ENCODE measurements around the gene SUGCT.
"Not testable (repeated sequence)": the region's sequence is repeated elsewhere in the genome, so short reads cannot be mapped to it uniquely, and the experiment has no call there.

SUGCT gene

DNA sequence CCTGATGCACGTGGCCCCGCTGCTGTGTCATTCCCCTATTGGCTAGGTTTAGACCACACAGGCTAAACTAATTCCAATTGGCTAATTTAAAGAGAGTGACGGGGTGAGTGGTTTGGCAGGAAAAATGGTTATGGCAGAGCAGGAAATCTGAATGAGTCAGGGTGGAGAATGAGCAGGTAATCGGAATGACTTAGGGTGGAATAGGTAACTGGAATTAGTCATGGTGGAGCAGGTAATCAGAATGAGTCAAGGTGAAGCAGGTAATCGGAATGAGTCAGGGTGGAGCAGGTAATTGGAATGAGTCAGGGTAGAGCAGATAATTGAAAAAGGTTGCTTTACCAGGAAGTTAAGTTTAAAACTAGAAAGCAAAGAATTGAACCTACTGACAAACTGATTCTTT is 7.1 kb downstream of the SUGCT start:
- not testable (repeated sequence) for DNase-seq

DNA sequence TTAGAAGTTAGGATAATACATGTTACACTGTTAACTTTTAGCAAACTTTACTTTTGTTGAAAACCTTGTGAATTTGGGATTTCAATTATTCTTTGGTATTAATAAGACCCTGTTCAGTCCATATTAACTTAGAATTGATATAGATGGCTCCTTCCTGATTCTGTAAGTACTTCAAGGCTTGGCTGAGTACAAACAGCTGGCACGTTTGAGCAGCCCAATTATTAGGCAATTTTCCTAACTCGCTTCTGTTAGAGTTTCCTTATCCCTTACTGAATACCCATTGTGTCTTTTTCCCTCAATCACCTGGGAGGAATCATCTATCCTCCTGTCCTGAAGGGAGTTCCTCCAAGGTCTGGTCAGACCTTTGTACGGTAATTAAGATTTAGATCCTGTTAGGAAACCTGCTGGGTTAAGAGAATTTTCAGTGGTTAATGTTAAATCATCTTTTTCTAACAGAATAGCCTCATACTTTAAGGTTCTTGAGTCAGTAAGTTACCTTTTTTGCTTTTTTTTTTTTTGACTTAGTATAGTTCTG is 10.9 kb downstream of the SUGCT start:
- not testable (repeated sequence) for DNase-seq

DNA sequence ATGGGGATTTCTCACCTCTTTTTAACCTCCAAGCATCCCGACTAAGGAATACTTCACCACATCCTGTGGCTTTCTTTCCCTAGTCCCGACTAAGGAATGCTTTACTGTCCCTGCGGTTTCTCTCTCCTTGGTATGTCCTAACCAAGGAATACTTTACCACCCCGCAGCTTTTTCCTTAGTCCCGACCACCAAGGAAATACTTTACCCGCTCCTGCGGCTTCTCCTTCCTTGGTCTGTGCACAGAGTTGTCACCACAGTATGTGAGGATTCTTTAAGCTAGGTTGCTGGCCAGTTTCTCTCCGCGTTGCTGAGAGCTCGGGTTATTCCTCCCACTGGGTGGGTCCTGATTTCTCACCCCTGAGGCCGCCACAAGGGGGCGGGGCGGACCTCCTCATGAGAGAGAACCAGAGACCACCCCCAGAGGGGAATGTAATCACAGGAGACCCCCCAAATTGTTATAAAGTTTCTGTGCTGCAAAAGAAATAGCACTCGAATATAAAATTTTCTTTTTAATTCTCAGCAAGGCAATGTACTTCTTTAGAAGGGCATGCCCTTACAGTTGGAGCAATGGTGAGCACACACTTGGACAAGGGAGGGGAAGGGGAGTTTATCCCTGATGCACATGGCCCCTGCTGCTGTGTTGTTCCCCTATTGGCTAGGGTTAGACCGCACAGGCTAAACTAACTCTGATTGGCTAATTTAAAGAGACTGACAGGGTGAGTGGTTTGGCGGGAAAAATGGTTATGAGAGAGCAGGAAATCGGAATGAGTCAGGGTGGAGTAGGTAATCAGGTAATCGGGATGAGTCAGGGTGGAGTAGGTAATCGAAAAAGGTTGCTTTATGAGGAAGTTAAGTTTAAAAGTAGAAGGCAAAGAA is 12.8 kb downstream of the SUGCT start:
- DNase-seq = no peak

DNA sequence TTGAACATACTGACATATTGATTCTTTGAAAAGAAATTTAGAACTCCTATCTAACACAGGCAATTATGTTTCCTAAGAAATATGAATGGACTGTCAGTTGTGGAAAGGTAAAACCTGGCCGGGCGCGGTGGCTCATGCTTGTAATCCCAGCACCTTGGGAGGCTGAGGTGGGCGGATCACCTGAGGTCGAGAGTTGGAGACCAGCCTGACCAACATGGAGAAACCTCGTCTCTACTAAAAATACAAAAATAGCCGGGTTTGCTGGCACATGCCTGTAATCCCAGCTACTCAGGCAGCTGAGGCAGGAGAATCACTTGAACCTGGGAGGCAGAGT is 13.4 kb downstream of the SUGCT start:
- not testable (repeated sequence) for DNase-seq

DNA sequence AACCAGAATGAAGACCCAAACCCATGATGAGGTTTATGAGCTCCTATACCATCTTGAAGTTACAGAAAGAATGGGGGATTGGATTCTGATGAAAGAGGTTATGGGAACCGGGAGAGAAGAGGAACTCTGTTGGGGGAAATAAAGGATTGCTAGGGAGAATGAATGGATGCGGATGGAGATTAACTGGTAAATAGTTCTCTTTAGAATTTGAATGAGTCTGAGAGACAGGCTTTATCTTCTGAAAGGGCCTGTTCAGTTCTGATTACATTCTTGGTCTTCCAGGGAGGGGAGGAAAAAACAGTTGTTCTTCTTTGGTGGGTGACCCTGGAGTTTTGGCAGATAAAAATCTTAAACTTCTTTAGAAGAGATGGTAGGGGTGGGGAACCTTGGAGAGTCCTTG is 13.9 kb downstream of the SUGCT start:
- DNase-seq = no peak

DNA sequence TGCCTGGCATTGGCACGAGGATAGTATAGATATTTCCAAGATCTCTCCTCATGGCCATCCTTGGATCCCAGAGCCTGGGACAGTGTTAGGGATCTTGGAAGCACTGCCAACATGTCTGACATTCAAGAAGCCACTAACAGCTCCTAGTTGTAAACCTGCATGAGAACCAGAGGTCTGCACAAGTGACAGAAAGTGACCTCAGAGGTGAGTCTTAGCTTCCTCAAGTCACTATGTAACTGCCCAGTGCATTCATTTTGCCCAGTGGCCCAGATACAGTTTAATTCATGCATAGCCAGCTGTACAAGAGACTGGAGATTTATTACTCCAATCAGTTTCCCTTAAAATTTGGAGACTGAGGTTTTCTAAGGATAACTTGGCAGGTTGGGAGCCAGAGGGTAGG is 16.7 kb downstream of the SUGCT start:
- DNase-seq = no peak

DNA sequence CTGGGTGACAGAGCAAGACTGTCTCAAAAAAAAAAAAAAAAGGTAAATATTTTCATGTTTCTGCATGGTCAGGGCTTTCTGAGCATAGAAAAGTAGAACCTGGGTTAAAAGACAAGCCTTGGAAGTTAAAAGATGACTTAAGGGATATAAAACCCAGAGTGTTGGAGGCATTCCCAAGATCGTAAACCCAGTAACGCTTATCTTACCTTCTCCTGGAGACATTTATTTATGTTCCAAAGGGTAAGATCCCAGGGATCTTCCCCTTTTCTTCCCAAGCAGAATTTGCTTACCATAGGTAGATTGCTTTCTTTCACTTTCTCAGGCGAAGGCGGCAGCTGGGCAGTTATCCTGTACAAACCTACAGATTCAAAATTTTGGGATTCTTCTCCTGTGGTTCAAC is 22.2 kb downstream of the SUGCT start:
- DNase-seq = no peak

DNA sequence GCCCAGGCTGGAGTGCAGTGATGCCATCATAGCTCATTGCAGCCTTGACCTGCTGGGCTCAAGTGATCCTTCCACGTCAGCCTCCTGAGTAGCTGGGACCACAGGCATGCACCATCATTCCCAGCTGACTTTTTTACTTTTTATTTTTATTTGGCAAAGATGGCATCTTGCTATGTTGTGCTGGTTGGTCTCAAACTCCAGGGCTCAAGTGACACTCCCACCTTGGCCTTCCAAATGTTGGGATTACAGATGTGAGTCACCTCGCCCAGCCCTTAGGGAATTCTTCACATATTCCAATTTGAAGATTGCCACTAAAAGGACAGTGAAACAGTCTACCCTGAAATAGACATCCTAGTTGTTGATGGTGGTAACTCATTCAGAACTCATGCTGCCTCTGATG is 27.7 kb downstream of the SUGCT start:
- DNase-seq = no peak

DNA sequence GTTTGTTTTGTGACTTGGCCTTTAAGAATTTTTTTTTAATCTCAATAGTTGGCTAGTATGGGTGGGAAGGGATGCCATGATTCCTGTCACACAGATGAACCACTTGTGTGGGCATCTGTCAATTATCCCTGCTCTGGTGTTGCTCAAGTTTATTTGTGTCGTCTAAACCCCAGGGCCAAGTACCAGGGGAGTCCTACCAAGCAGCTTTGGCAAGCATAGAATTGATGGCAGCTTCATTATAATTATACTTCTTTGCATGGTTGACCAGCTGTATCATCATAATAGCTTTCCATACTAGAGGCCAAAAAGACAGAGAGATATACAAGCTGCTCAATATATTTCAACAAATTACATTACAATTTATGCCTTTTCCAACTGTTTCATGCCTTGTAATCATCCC is 30.4 kb downstream of the SUGCT start:
- DNase-seq = no peak

DNA sequence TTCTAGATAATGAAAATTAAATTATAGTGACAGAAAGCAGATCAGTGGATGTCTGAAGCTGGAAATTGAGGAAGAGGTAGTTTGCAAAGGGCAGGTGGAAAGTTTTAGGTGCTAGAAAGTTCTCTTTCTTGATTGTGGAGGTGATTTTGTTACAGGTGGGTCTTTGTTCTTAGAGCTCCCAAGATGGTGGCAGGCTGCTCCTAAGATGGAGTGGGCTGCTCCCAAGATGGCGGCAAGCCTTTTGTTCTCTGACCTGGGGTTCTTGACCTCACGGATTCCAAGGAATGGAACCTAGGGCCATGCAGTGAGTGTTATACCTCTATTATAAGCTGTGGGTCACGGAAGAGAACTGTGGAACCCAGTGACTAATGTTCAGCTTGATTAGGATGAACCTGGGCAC is 32.5 kb downstream of the SUGCT start:
- no peak for DNase-seq

DNA sequence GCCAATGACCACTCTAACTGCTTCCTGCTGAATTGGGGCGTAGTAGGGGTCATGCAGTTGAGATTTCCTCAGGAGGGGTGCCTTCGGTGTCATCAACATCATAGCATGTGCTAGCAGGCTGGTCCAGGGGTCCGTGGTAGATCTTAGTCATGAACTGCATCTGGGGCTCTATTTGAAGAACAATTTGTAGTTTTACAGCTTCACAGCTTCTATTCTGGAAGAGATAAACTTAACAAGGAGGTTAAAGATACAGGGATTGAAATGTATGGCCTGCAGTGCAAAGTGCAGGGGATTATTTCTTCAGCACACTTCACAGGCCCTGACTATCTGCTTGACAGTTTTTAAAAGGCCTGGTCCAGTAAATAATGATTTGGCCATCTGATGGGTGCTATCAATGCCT is 33.5 kb downstream of the SUGCT start:
- not testable (repeated sequence) for DNase-seq

DNA sequence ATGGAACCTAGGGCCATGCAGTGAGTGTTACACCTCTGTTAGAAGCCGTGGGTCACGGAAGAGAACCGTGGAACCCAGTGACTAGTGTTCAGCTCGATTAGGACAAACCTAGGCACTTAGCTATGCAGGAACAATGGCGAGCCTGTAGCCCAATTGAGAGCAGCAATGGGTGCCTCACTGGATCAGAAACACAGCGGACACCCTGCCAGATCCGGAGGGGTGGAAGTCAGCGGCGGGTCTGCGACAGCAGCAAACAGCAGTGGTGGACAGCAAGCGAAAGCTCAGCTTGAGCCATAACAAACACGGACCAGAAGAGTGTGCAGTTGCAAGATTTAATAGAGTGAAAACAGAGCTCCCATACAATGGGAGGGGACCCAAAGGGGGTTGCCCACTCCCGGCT is 38.3 kb downstream of the SUGCT start:
- DNase-seq = not testable (repeated sequence)

DNA sequence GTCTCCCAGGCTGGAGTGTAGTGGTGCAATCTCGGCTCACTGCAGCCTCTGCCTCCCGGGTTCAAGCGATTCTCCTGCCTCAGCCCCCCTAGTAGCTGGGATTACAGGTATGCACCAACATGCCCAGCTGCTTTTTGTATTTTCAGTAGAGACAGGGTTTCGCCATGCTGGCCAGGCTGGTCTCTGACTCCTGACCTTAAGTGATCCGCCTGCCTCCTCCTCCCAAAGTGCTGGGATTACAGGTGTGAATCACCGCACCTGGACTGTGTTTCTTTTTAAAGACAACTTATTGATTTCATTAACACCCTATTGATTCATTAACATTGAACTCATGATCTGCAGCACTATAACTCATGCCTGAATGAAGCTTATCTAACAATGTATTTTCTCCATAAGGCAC is 40.5 kb downstream of the SUGCT start:
- DNase-seq = not testable (repeated sequence)

DNA sequence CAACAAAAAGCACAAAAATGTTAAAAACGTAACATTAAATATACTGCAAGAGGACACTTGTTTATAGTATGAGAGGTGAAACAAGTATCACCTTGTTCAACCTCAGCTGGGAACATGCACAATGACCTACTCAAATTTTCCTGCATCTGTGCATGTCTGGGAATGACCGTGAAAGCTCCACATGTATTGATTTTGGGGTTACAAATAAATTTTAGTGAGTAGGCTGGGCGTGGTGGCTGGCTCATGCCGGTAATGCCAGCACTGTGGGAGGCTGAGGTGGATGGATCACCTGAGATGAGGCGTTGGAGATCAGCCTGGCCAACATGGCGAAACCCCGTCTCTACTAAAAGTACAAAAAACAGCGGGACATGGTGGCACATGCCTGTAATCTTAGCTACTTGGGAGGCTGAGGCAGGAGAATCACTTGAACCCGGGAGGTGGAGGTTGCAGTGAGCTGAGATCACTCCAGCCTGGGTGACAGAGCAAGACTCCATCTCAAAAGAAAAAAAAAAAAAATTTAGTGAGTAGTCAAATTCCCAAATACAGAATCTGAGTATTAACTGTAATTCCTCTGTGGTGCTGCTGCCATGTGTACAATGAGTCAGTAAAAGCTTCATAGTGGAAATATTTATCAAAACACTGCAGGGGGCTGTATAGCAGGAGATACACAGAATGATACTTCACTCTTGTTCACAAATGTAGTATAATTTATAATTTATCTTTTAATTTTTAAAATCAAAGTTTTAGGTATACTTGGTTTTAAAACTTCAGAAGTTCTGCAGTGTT is 41.1 kb downstream of the SUGCT start:
- DNase-seq = no peak

DNA sequence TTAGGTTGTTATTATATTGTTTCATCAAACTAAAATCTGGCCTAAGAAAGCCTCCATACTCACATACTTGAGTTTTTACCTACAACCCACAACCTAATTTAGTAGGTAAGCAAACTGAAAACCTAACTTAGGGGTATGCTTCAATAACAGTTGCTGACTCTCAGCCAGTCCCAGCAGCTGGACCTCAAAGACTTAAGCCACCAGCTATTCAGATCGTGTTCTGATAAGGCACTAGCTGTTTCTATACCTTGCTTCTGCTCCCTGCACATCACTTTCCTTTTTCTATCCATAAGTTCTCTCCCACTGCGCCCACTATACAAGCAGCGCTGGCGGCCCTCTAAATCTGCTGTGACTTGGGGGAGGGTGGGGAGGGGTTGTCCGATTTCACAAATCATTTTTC is 42.3 kb downstream of the SUGCT start:
- DNase-seq = no peak

DNA sequence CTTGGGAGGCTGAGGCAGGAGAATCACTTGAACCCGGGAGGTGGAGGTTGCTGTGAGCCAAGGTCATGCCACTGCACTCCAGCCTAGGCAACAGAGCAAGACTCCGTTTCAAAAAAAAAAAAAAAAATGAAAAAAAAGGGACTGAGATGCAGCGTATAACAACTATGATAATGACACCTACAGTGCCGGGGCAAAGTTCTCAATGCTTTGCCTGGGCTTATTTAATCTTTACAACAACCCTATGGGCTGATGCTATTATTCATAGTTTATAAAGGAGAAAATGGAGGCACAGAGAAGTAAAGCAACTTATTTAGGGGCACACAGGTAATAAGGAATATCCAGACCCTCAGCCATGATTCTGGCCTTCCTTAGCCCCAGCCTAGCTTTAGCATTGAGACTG is 47.6 kb downstream of the SUGCT start:
- DNase-seq = no peak

DNA sequence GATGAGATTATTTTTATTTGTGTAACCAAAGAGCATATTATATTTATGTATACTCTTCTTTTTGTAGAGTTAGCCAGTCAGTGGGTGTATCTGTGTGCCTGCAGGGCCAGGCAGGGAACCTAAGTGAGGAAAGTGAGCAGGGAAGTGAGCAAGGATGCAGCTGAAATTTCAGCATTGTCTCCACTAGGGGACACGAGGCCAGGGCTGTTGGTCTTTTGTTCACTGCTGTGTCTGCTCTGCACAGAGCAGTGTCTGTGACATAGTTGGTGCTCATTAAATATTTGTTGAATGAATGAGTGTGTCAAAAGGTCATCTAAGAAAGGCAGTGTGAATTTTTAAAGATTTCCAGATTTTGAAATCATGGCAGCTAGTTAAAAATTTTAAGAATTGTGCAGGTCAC is 51.8 kb downstream of the SUGCT start:
- DNase-seq = no peak

DNA sequence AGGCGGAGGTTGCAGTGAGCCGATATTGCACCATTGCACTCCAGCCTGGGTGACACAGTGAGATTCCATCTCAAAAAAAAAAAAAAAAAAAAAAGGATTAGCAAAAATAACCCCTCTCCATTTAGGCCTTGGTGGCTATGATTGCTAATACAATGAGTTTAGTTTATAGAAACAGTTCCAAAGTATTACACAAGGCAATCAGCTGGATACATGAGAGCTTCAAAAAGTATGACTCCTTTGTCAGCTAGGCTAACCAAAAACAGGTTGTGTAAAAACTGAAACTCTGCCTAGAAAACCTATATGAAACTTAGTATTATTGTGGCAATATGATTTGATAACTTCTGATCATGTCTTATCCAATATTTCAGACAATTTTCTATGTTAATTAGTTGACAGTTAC is 57.2 kb downstream of the SUGCT start:
- DNase-seq = no peak

DNA sequence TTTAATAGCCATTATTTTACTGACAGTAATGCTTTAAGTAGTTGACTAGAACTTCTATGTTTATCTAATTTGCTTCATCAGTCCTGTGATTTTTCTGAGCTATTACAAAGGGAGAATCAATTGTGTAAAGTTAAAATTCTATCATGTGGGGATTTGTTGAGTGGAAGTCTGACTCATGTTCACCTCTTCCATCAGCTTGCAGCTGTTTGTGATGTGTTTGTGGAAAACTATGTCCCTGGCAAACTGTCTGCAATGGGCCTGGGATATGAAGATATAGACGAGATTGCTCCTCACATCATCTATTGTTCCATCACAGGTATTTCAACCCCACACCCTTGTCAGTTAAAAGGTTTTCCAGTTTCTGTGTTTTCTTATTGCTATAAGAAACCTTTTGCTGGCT is 59.9 kb downstream of the SUGCT start:
- DNase-seq = no peak

DNA sequence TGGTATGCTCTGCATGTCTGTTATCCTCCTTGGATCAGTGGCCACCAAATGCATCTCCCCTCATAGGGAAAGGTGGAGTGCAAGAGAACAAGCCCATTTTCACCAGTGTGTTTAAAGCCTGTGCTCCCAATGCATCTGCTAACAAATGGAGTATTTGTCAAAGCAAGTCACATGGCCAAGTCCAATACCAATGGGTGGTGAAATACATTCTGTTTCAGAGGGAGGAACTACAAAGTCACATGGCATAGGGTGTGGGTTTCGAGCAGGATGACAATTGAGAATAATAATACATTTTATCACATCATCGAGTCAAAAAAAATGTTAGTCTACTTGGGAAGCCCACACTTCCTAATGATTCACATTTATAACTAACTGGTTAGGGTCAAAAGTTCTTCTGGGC is 62.7 kb downstream of the SUGCT start:
- DNase-seq = no peak

DNA sequence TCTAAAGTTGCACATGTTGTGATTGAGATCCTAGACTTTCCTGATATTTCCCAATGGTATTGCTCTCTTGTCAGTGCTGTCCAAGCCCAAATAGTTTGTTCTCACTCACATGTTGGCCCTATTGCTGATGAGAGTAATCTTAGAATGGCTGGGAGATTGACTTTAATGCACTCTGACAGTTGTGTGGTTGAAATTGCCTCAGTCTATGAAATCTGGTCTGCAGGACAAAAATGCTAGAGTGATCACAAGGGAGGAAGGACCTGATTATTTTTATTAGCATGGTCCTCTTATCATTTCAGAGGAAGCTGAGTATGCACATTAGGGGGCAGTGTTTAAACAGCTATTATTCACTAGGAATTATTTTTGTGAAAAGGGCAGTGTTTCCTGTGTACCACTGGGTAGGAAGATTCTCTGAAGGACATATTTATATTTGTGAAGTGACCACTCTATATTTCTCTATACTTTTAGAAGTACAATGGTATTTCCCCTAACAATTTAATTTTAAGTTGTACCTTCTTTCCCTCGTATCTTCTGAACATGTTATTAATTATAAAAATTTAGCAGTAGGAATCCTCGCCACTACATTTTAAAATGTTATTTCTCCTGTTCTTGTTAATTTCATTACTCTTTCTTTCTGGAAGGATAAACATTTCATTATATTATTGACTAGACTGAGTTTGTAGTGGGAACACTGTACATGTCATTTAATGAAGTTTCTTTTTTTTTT is 64.4 kb downstream of the SUGCT start:
- DNase-seq = no peak

DNA sequence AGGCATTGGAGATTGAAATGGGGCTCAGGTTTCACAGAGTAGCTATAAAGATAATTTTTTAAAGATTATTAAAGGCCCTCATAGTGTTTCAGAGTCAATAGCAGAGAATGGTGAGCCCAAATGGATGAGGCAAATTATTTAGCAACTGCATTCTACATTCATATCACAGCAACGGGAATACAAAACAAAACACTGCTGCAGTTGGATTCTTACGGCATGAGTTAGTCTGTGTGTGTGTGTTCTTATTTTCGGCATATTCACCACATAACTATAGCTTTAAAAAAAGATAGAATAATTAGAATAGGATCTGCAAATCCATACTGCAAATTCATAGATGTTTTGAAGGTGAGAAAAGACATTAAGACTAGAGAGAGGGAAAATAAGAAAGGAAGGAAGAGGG is 66.0 kb downstream of the SUGCT start:
- no peak for DNase-seq

DNA sequence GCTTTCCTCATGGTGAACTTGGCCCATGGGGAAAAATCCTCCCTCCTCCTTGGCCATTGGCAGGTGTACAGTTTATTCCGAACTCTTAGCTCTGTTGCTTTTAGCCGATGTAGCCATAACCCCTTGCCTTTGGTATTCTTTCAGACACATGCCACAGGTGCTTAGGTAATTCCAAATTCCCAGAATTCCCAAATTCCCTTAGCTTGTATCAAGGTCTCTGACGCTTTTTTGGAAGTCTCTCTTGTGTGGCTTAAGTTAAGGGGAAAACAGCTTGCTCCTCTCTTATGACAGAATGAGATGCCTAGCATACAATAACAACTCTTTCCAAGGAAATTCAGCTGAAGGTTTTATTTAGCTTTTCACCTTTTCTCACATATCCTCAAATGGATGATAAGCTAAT is 68.0 kb downstream of the SUGCT start:
- DNase-seq = no peak

DNA sequence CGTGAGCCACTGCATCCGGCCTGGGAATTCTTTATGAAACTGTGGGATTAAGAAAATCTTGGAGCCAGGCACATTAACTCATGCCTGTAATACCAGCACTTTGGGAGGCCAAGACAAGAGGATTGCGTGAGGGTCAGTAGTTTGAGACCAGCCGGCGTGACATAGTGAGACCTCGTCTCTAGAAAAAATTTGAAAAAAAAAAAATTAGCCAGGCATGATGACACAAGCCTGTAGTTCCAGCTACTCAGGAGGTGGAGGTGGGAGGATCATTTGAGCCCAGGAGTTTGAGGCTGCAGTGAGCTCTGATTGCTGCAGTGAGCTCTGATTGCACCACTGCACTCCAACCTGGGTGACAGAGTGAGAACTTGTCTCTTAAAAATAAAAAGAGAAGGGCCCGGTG is 69.8 kb downstream of the SUGCT start:
- no peak for DNase-seq

Measured in NCI-H1930 (cell line).